Measurements from ENCODE around the gene LGALS9B.
"Not testable (repeated sequence)": the region's sequence is repeated elsewhere in the genome, so short reads cannot be mapped to it uniquely, and the experiment has no call there.

Gene LGALS9B

DNA sequence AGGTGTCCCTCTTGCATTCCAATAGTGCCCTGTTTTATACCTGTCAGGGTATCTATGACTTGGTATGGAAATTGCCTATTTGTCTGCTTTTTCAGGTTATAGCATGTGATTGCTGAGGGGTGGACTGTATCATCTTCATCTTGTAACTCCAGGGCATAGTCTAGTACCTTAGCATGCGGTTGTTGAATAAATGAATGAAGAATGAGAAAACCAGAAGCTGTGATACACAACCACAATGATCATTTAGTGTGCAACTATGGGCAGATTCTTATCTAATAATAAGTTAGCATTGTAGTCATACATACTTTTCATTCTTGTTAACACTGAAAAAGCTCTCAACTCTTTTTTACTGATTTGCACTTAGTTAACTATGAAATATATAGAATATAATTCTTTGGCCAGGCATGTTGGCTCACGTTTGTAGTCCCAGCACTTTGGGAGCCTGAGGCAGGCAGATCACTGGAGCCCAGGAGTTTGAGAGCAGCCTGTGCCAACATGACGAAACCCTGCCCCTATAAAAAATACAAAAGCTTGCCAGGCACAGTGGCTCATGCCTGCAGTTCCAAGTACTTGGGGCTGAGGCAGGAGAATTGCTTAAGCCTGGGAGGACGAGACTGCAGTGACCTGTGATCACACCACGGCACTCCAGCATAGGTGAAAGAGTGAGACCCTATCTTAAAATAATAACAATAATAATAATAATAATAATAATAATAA is 65.9 kb downstream of the LGALS9B start:
- DNase-seq, result not testable (repeated sequence)

DNA sequence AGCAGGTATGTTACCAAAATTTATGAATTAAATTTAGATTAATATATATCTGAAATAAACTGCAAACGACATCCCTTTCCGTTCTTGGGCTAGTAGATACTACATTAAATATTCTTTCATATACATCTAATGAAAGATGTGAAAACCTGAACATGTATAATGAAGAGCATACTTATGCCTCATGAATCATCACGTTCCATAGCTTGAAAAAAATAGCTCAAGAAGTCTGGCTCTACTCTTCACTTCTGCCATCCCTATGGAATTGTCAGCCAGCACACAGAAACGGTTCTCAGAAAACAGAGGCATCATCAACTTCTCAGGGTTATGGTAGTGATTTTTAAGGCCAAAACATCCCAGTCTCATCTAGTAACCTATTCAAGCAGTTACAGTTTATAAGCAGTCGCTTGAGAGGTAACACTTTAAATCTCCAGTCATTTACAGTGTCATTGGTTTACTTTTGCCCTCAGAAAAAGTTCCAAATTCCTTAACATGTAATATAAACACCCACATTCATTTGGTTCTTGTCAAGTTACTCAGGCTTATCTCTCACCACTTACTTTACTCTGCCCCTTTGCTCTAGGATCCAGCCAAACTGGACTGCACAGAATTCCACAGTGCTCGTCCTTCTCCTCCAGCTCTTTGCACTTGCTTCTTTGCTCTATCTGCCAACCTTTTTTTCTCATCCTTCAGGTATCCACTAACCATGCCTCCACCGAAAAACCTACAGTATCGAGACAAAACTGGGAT is 66.6 kb downstream of the LGALS9B start:
- not testable (repeated sequence) for DNase-seq

All from CD4-positive, alpha-beta T cell treated with Interferon alpha-2 for 1 hour (primary cell).